ENCODE measurements around the gene DRD4. TPM values are rescaled to one million over a fixed set of nuclear protein-coding genes. Genes with fewer than 3 reads are reported as not detected.

The DRD4 gene
- total and polyA plus RNA-seq, 9 of the 15 experiments (the other 6 are each of a cell fraction or from before 2014, with no cell fraction given): 0.04 to 0.95 (median 0.21) TPM; not detected in 5

- H3K4me3 ChIP-seq: no peak overlapping the region
- no peaks in the 10 kb centered on the region for H3K9me3 ChIP-seq (replicated peaks; ENCODE audit: control insufficient read depth, insufficient read depth, low read depth, low read length)
- peaks cover 6% of the 10 kb centered on the region for H3K9me1 ChIP-seq (ENCODE audit: control insufficient read depth, insufficient read depth, low read length)
- H2AFZ ChIP-seq (ENCODE audit: low read depth, low read length): no peak overlapping the region
- H3K27me3 ChIP-seq (ENCODE audit: control insufficient read depth in 2 of 2, insufficient read depth in 2 of 2, low read length in 2 of 2): no peaks in the 10 kb centered on the region
- peaks cover 8 to 83% of the 10 kb centered on the region in 2 experiments for H3K4me1 ChIP-seq (replicated peaks in 1 of 2; ENCODE audit: control insufficient read depth in 2 of 2, insufficient read depth in 2 of 2, low read length in 2 of 2)
- TF ChIP-seq PURB (CRISPR knock-in tag; IDR thresholded peaks at IDR 0.05; ENCODE audit: low read depth) (no peak), POLR2G (IDR thresholded peaks at IDR 0.05; ENCODE audit: low read depth, low read length) (peak; percentile 12), CEBPG (CRISPR knock-in tag; IDR thresholded peaks at IDR 0.05) (no peak), CEBPG (tag; conservative IDR thresholded peaks at IDR 0.05 in 1 of 2, IDR thresholded peaks at IDR 0.05 in 1 of 2) (no peak), STAG1 (CRISPR knock-in tag; IDR thresholded peaks at IDR 0.05; ENCODE audit: borderline replicate concordance) (no peak), MED1 (CRISPR knock-in tag; IDR thresholded peaks at IDR 0.05; ENCODE audit: borderline replicate concordance) (no peak), IRF1 (CRISPR knock-in tag; IDR thresholded peaks at IDR 0.05; ENCODE audit: borderline replicate concordance) (no peak), GABPA (tag; conservative IDR thresholded peaks at IDR 0.05; ENCODE audit: low read depth) (no peak), MIER1 (IDR thresholded peaks at IDR 0.05; ENCODE audit: low read depth) (no peak), PTBP1 (IDR thresholded peaks at IDR 0.05; ENCODE audit: low read depth, low read length) (no peak), PCBP1 (IDR thresholded peaks at IDR 0.05; ENCODE audit: low read depth, low read length, poor library complexity, severe bottlenecking) (peak; percentile 58), ARNT (IDR thresholded peaks at IDR 0.05) (no peak), PKNOX1 (IDR thresholded peaks at IDR 0.05) (no peak), HDAC8 (tag; IDR thresholded peaks at IDR 0.05) (no peak), ZNF134 (CRISPR knock-in tag; conservative IDR thresholded peaks at IDR 0.05) (no peak), MBD2 (IDR thresholded peaks at IDR 0.05; ENCODE audit: borderline replicate concordance, low read depth) (no peak), IRF9 (tag; IDR thresholded peaks at IDR 0.05) (no peak), ARID1B (IDR thresholded peaks at IDR 0.05) (no peak)
- no peak overlapping the region for H3K4me2 ChIP-seq (ENCODE audit: insufficient read depth, low read length)
- ChIA-PET CTCF (ENCODE audit: low intra/inter-chr PET ratio) (no interaction called here), POLR2A (interaction anchor here (0.7 kb wide), 1 partner anchor 194 kb away, joined by 3 read pairs; no protein-coding TSS in a partner anchor)
- intact Hi-C loops (cut with micrococcal nuclease): loop anchor here (10.0 kb wide), 1 partner anchor 63 kb away; no protein-coding TSS in a partner anchor
- H4K20me1 ChIP-seq (replicated peaks; ENCODE audit: control insufficient read depth, insufficient read depth, low read length): peaks cover 10% of the 10 kb centered on the region; the same call in 1 of the 2 replicates
- ATAC-seq (no peak), DNase-seq (ENCODE audit: extremely low read depth in 1 of 4, low spot score in 3 of 4) (no peak), FAIRE-seq (no peak)
- H3K79me2 ChIP-seq (ENCODE audit: control insufficient read depth, insufficient read depth, low read length): peaks cover 9% of the 10 kb centered on the region; the same call in 1 of the 3 replicates
- no peak overlapping the region for H3K27ac ChIP-seq (ENCODE audit: extremely low read depth, low read depth, low read length)
- 92% methylated on average over 5 of the region's 57 CpGs for WGBS (ENCODE audit: insufficient coverage, low coverage, missing lambda C conversion rate)
- H3K36me3 ChIP-seq (ENCODE audit: control insufficient read depth, insufficient read depth, low read length): peaks cover 64% of the 10 kb centered on the region; the same call in 2 of the 3 replicates
- no peak overlapping the region for H3K9ac ChIP-seq (ENCODE audit: insufficient read depth in 1 of 2, low read depth in 2 of 2, low read length in 2 of 2)
- no TSS peak for BruUV-seq (replicated peaks)
- in situ Hi-C loops (cut with MboI): no loop called here
Observed at GRCh38 chr11:617199-617911, 19.7 kb upstream of the DRD4 start.
